GM12801 (cell line): Measurements from ENCODE around the gene BBC3.

ENCODE experiments used
- CTCF ChIP-seq: IDR thresholded peaks from one replicate; pipeline ENCODE4 v1.5.1; 2011; ENCODE audit warnings: control low read depth; ENCODE audit not compliant: insufficient read length; ENCODE audit errors: extremely low read depth

The BBC3 gene

GRCh38 chr19:47231215-47232054, 436 bp upstream of the BBC3 start:
- no peak for TF ChIP-seq CTCF

- TF ChIP-seq CTCF, result no peak
These were observed 712 bp downstream of the BBC3 start for GRCh38 chr19:47230054-47230920.

GRCh38 chr19:47229676-47230053, 1.3 kb downstream of the BBC3 start:
- no peak for TF ChIP-seq CTCF

GRCh38 chr19:47228937-47229675, 1.9 kb downstream of the BBC3 start:
- no peak for TF ChIP-seq CTCF

GRCh38 chr19:47228168-47228936, 2.6 kb downstream of the BBC3 start:
- TF ChIP-seq CTCF, result no peak

- TF ChIP-seq CTCF, result no peak
These were observed 3.4 kb downstream of the BBC3 start for GRCh38 chr19:47227352-47228167.
